Measurements from ENCODE around the gene SEMA4A. TPM values are rescaled to one million over a fixed set of nuclear protein-coding genes. Genes with fewer than 3 reads are reported as not detected.
A peak's percentile ranks its signal among the peaks of the same experiment; 100 is the strongest.
"Not testable (repeated sequence)": the region's sequence is repeated elsewhere in the genome, so short reads cannot be mapped to it uniquely, and the experiment has no call there.

The SEMA4A gene
- total and polyA plus RNA-seq, 9 of the 15 experiments (the other 6 are each of a cell fraction or from before 2014, with no cell fraction given) = 0.04 to 1.7 (median 0.45) TPM

- H3K9ac ChIP-seq (ENCODE audit: insufficient read depth in 1 of 2, low read depth in 2 of 2, low read length in 2 of 2); BruUV-seq (replicated peaks); H3K9me3 ChIP-seq (replicated peaks; ENCODE audit: control insufficient read depth, insufficient read depth, low read depth, low read length); H4K20me1 ChIP-seq (replicated peaks; ENCODE audit: control insufficient read depth, insufficient read depth, low read length); DNase-seq (ENCODE audit: extremely low read depth in 1 of 4, low spot score in 3 of 4); ATAC-seq; H3K27ac ChIP-seq (ENCODE audit: extremely low read depth, low read depth, low read length); CTCF ChIA-PET (ENCODE audit: low intra/inter-chr PET ratio); intact Hi-C loops (cut with micrococcal nuclease); H3K4me3 ChIP-seq; H3K9me1 ChIP-seq (ENCODE audit: control insufficient read depth, insufficient read depth, low read length); H3K4me2 ChIP-seq (ENCODE audit: insufficient read depth, low read length); POLR2A ChIA-PET; in situ Hi-C loops (cut with MboI); H3K27me3 ChIP-seq (ENCODE audit: control insufficient read depth in 2 of 2, insufficient read depth in 2 of 2, low read length in 2 of 2); H2AFZ ChIP-seq (ENCODE audit: low read depth, low read length): not testable (repeated sequence)
- TF ChIP-seq POLR2G (IDR thresholded peaks at IDR 0.05; ENCODE audit: low read depth, low read length) (0 out of 2 replicates have a peak, but pooled peaks have one; percentile 25), RBFOX2 (IDR thresholded peaks at IDR 0.05; ENCODE audit: low read depth, low read length) (peak; percentile 16; the same call in 1 of the 2 replicates), RBM25 (IDR thresholded peaks at IDR 0.05; ENCODE audit: low read depth, low read length, severe bottlenecking) (peak; percentile 45), ZNF146 (CRISPR knock-in tag; IDR thresholded peaks at IDR 0.05; ENCODE audit: unreplicated experiment) (peak; percentile 20)
- Histone ChIP-seq H3K36me3 (ENCODE audit: control insufficient read depth, insufficient read depth, low read length) (peaks cover 34% of the 10 kb centered on the region; the same call in 2 of the 3 replicates), H3K4me1 (replicated peaks in 1 of 2; ENCODE audit: control insufficient read depth in 2 of 2, insufficient read depth in 2 of 2, low read length in 2 of 2) (peaks cover 11 to 17% of the 10 kb centered on the region in 2 experiments; a peak in 4 of 5 replicates), H3K79me2 (ENCODE audit: control insufficient read depth, insufficient read depth, low read length) (peaks cover 31% of the 10 kb centered on the region)
- WGBS (ENCODE audit: insufficient coverage, low coverage, missing lambda C conversion rate) = 88% methylated on average over 22 of the region's 55 CpGs
- FAIRE-seq = peak; percentile 100
Measured at GRCh38 chr1:156216361-156217086, 63.1 kb downstream of the SEMA4A start.
